ENCODE data around the gene ITIH1. TPM values are rescaled to one million over a fixed set of nuclear protein-coding genes. Genes with fewer than 3 reads are reported as not detected.

ITIH1 gene
- total and polyA plus RNA-seq, 9 of the 15 experiments (the other 6 are each of a cell fraction or from before 2014, with no cell fraction given), result 0.31 TPM; not detected in 8

- peak within 1 kb of the TSS in 1 of 2 experiments; percentile 76; a peak in 2 of 4 replicates for H3K9ac ChIP-seq (ENCODE audit: insufficient read depth in 1 of 2, low read depth in 2 of 2, low read length in 2 of 2)
- no TSS peak for BruUV-seq (replicated peaks)
- H3K4me3 ChIP-seq, result no peak within 1 kb of the TSS
- no peak within 1 kb of the TSS for H3K27ac ChIP-seq (ENCODE audit: extremely low read depth, low read depth, low read length)
- FAIRE-seq, result no peak
- WGBS (ENCODE audit: insufficient coverage, low coverage, missing lambda C conversion rate), result 12% methylated on average over 13 of the region's 16 CpGs
- peak; percentile 26 to 52 (median 44) for DNase-seq (ENCODE audit: extremely low read depth in 1 of 4, low spot score in 3 of 4)
- TF ChIP-seq JUND (IDR thresholded peaks at IDR 0.05; ENCODE audit: borderline replicate concordance, low read depth, low read length) (peak; percentile 50; the same call in 1 of the 2 replicates), JUND (tag; IDR thresholded peaks at IDR 0.05; ENCODE audit: borderline replicate concordance, low read depth, low read length) (no peak; the same call in 2 of the 3 replicates), ZNF224 (CRISPR knock-in tag; IDR thresholded peaks at IDR 0.05) (no peak), CXXC5 (CRISPR knock-in tag; IDR thresholded peaks at IDR 0.05) (peak; percentile 42; the same call in 1 of the 2 replicates), NR2C2 (CRISPR knock-in tag; IDR thresholded peaks at IDR 0.05) (no peak), NR2C2 (tag; IDR thresholded peaks at IDR 0.05) (peak; percentile 25; the same call in 1 of the 2 replicates), SMARCA4 (IDR thresholded peaks at IDR 0.05) (peak; percentile 34; the same call in 1 of the 2 replicates), HES1 (IDR thresholded peaks at IDR 0.05; ENCODE audit: low read depth) (0 out of 2 replicates have a peak, but pooled peaks have one; percentile 41), MLLT1 (IDR thresholded peaks at IDR 0.05) (peak in 1 of 2 experiments; percentile 83; a peak in 2 of 4 replicates), CTBP1 (IDR thresholded peaks at IDR 0.05; ENCODE audit: borderline replicate concordance) (peak; percentile 65; the same call in 1 of the 2 replicates), ARID1B (IDR thresholded peaks at IDR 0.05) (peak; percentile 23; the same call in 1 of the 2 replicates), MTA3 (IDR thresholded peaks at IDR 0.05; ENCODE audit: borderline replicate concordance) (peak; percentile 21; the same call in 1 of the 2 replicates), VEZF1 (CRISPR knock-in tag; IDR thresholded peaks at IDR 0.05) (peak; percentile 16; the same call in 1 of the 2 replicates), ZBTB33 (CRISPR knock-in tag; IDR thresholded peaks at IDR 0.05) (no peak), ESRRA (IDR thresholded peaks at IDR 0.05; ENCODE audit: borderline replicate concordance, low read depth) (peak; percentile 83; the same call in 1 of the 2 replicates), NCOA6 (IDR thresholded peaks at IDR 0.05) (no peak)
- H3K79me2 ChIP-seq (ENCODE audit: control insufficient read depth, insufficient read depth, low read length), result no peaks in the 10 kb centered on the region
- no peaks in the 10 kb centered on the region for H3K9me3 ChIP-seq (replicated peaks; ENCODE audit: control insufficient read depth, insufficient read depth, low read depth, low read length)
- in situ Hi-C loops (cut with MboI) (no loop called here), intact Hi-C loops (cut with micrococcal nuclease) (loop anchor here (5.0 kb wide), 1 partner anchor 88 kb away; no protein-coding TSS in a partner anchor)
- H3K9me1 ChIP-seq (ENCODE audit: control insufficient read depth, insufficient read depth, low read length), result no peaks in the 10 kb centered on the region
- POLR2A ChIA-PET, result no interaction called here
- no peaks in the 10 kb centered on the region; the same call in 1 of the 2 replicates for H4K20me1 ChIP-seq (replicated peaks; ENCODE audit: control insufficient read depth, insufficient read depth, low read length)
- peak within 1 kb of the TSS; percentile 57 for H3K4me2 ChIP-seq (ENCODE audit: insufficient read depth, low read length)
- peaks cover 15 to 20% of the 10 kb centered on the region in 2 experiments for H3K4me1 ChIP-seq (replicated peaks in 1 of 2; ENCODE audit: control insufficient read depth in 2 of 2, insufficient read depth in 2 of 2, low read length in 2 of 2)
- H3K27me3 ChIP-seq (ENCODE audit: control insufficient read depth in 2 of 2, insufficient read depth in 2 of 2, low read length in 2 of 2), result peaks cover 0 to 36% of the 10 kb centered on the region in 2 experiments; a peak in 4 of 5 replicates
- peak; percentile 28 for ATAC-seq
- H2AFZ ChIP-seq (ENCODE audit: low read depth, low read length), result peak within 1 kb of the TSS; percentile 65
- CTCF ChIA-PET (ENCODE audit: low intra/inter-chr PET ratio), result no interaction called here
- no peaks in the 10 kb centered on the region for H3K36me3 ChIP-seq (ENCODE audit: control insufficient read depth, insufficient read depth, low read length)
Measured at GRCh38 chr3:52830535-52831258, 53.3 kb downstream of the ITIH1 start, which contains the start of gene ITIH4. ITIH4 (minus strand) TSS chr3:52830672; CDS start chr3:52830642, 30 bp downstream.
